ENCODE results near the gene UQCC3. TPM values are rescaled to one million over a fixed set of nuclear protein-coding genes. Genes with fewer than 3 reads are reported as not detected.
"Not testable (repeated sequence)": the region's sequence is repeated elsewhere in the genome, so short reads cannot be mapped to it uniquely, and the experiment has no call there.

Gene UQCC3, protein sequence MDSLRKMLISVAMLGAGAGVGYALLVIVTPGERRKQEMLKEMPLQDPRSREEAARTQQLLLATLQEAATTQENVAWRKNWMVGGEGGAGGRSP
- 18.2 and 25.6 TPM in 2 replicates for total RNA-seq (2014; rRNA removed; shearing (Covaris generic); ENCODE audit: low replicate concordance)

DNA sequence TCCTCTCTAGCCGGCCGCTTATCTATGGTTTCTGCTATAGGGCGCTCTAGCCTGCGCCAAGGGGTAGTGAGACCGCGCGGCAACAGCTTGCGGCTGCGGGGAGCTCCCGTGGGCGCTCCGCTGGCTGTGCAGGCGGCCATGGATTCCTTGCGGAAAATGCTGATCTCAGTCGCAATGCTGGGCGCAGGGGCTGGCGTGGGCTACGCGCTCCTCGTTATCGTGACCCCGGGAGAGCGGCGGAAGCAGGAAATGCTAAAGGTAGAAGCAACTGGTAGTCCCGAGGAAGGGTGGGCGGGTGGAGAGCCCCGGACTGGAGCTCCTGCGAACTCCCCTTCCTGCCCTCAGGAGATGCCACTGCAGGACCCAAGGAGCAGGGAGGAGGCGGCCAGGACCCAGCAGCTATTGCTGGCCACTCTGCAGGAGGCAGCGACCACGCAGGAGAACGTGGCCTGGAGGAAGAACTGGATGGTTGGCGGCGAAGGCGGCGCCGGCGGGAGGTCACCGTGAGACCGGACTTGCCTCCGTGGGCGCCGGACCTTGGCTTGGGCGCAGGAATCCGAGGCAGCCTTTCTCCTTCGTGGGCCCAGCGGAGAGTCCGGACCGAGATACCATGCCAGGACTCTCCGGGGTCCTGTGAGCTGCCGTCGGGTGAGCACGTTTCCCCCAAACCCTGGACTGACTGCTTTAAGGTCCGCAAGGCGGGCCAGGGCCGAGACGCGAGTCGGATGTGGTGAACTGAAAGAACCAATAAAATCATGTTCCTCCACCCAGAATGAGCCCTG lies at the start of gene UQCC3, which contains the start of gene LBHD1:
UQCC3 (plus strand) TSS at position 66 of the 782 bp plus-strand sequence; CDS start at position 139, 73 bp downstream.
LBHD1 (minus strand) TSS at position 660 of the 782 bp plus-strand sequence. CDS start 2,236 bp downstream, outside the sequence.
- DNase-seq (ENCODE audit: low read depth), result peak; percentile 80
- in situ Hi-C loops (cut with HindIII; ENCODE audit: low pct_unique_long_range_greater_than_20kb, low sequenced_read_pairs), result no loop called here

DNA sequence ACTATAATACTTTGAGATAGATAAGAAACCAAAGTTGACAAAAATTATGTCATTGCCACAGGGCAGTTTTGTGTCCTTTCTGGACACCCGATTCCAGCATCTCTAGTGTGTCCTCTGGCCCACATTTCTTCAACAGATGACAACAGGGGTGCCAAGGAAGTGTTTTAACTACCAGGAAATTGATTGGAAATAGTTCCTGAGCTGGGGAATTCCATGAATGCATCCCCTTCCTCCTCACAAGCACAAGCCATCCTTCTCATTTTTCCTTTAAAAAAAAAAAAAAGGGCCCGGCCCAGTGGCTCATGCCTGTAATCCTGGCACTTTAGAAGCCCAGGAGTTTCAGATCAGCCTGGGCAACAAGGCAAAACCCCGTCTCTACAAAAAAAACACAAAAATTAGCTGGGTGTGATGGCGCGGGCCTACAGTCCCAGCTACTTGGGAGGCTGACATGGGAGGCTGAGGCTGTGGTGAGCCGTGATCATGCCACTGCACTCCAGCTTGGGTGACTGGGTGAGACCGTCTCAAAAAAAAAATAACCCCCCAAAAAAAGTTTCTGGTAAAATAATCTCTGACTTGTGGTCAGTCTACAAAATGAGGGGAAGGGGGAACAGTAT lies 48.9 kb upstream of the UQCC3 start:
- in situ Hi-C loops (cut with HindIII; ENCODE audit: low pct_unique_long_range_greater_than_20kb, low sequenced_read_pairs), result no loop called here
- no peak for DNase-seq (ENCODE audit: low read depth)

DNA sequence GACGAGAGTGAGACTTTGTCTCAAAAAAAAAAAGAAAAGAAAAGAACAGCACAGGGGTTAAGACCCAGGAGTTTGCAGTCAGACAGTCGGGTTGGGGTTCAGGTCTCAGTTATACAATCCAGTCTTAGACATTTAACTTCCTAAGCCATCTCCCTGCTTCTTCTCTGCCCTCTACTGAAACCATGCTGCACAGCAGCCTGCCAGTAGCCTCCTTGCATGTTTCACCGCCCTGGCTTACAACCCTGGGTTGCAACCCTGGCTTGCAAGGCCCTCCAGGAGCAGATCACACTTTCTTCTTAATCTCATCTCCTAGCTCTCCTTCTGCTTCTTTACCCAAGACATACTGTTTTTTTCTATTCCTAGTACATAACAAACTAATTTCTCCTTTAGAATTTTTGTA lies 43.8 kb upstream of the UQCC3 start:
- no peak for DNase-seq (ENCODE audit: low read depth)
- in situ Hi-C loops (cut with HindIII; ENCODE audit: low pct_unique_long_range_greater_than_20kb, low sequenced_read_pairs), result no loop called here

DNA sequence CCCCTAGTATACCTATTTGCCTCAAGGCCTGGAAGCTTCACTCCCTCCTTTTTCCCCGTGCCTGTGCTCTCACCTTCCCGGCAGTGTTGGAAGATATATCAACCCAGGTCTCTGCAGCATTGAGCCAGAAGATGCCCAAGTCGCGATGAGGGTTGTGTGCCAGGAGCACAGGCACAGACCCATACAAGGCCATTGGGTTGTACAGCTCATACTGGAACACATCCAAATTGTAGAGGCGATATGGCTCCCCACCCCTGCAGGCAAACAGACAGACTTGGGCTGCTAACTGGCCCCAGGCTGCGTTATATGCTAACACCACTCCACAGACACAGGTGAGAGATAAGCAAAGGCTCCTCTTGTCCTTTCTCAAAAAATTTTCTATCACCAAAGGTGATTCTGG lies 39.0 kb upstream of the UQCC3 start:
- in situ Hi-C loops (cut with HindIII; ENCODE audit: low pct_unique_long_range_greater_than_20kb, low sequenced_read_pairs), result no loop called here
- no peak for DNase-seq (ENCODE audit: low read depth)

DNA sequence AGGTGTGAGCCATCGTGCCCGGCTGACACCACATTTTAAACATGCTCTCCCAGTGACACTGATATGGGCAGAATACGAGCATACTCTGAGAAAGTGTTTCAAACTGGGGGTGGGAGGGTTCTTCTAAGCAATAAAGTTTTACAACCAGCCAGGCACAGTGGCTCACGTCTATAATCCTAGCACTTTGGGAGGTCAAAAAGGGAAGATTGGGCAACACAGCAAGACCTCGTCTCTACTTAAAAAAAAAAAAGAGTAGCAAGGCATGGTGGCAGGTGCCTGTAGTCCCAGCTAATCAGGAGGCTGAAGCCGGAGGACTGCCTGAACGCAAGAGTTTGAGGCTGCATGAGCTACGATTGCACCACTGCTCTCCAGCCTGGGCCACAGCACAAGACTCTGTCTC lies 27.3 kb upstream of the UQCC3 start:
- in situ Hi-C loops (cut with HindIII; ENCODE audit: low pct_unique_long_range_greater_than_20kb, low sequenced_read_pairs), result no loop called here
- no peak for DNase-seq (ENCODE audit: low read depth)

DNA sequence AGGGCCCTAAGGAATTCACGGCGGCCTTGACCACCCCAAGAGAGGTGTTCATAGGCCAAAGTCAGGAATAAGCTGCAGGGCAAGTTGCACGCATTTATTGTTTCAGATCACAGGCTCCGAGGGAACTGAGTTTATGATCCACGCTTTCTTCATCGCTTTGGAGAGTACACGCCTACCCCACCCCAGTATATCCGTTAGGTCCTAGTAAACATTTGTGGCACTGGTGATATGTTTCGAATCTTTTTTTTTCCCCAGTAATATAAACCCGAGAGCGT lies 25.9 kb upstream of the UQCC3 start:
- in situ Hi-C loops (cut with HindIII; ENCODE audit: low pct_unique_long_range_greater_than_20kb, low sequenced_read_pairs), result no loop called here
- no peak for DNase-seq (ENCODE audit: low read depth)

DNA sequence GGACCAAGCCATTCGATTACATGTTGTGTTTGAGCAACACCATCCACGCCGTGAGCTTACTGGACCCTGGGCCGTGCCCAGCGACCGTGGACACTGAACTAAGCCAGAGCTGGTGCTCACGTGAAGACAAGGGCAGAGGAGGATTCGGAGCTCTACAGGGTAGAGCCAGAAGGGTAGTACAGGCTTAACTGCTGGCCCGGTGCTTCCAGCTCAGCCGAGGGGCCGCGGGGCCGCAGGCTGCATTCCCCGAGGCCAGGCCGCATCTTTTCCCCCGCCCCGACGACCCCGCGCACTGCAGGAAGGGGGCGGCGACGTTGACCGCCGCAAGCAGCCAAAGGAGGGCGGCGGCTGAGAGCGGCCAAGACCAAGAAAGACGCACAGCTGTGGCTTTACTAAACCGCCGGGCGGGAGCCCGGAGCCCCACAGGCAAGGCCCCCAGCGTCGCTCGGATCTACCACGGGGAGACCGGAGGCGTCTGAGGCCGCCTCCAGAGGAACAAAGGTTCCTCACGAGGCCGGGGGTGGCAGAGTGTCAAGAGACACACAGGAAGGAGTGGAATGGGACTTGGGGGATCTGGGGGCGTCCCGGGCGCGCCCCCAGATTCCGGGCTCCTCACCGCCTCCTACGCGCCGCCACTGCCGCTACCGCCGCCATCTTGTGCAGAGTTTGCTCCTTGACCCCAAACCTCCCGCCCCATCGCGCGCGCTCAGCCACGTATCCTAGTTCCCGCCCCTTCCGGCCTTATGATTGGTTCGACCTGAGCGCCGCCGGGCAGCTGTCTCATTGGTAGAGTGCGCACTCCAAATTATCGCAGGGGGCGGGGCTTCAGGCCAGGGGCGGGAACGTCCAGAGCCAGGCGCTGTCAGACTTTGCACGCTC lies 25.3 kb upstream of the UQCC3 start, which contains the start of gene GANAB:
GANAB (minus strand) TSS at position 668 of the 879 bp plus-strand sequence; CDS start at position 654, 14 bp downstream.
- peak; percentile 90 for DNase-seq (ENCODE audit: low read depth)
- in situ Hi-C loops (cut with HindIII; ENCODE audit: low pct_unique_long_range_greater_than_20kb, low sequenced_read_pairs), result no loop called here

DNA sequence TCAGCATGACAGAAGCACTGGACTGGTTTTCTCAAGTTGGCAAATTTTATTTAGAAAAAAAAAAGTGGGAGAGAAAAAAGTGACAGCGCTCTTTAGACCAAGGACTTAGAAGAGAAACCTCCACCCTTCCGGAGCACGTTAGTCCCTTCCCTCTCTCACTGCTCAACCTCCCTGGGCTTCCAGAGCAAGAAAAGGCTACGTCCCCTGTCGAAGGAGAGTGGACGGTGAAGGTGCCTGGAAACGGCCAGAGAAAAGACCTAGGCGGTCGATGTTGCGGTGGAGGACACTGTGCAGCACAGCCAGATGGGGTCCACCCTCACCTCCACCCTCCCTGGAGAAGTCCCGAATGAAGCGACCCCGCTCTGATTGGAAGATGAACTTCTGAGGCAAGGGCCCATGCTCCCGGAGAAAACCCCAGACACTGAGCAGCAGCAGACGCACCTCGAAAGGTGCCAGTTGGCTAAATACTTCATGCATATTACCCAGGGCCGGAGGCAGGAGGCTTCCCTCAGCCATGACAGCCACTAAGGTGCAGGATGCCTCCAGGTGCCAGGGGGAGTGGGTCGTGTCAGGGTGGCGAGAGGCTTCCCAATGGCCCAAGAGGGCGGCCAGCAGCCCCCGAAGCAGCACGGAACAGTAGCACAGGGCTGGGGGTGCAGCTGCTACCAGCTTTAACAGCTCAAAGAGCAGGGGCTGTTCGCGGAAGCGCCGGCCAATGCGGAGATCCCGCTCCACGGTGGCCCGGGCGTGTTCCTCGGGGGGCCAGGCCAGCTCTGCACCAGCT lies 24.5 kb upstream of the UQCC3 start:
- in situ Hi-C loops (cut with HindIII; ENCODE audit: low pct_unique_long_range_greater_than_20kb, low sequenced_read_pairs), result no loop called here

DNA sequence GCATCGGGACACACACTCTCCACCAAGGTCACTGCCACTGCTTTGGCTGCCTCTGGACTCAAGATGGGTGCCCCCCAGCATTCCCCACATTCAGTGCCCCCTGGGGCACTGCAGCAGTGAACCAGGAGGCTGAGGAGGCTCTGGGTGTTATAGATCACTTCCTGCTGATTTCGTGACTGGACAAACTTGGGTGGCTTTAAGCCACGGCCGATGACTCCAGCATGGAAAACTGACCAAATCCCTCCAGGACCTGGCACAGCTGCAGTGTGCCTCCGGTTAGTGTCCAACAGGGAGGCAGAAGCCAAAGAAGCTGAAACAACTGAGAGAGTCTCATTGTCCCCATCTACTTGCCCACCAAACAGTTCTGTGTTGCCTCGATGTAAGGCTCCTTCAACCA lies 23.9 kb upstream of the UQCC3 start:
- in situ Hi-C loops (cut with HindIII; ENCODE audit: low pct_unique_long_range_greater_than_20kb, low sequenced_read_pairs), result no loop called here
- DNase-seq (ENCODE audit: low read depth), result no peak

More for the DNA sequence above, 24.5 kb upstream of the UQCC3 start:
- DNase-seq (ENCODE audit: low read depth), result no peak

DNA sequence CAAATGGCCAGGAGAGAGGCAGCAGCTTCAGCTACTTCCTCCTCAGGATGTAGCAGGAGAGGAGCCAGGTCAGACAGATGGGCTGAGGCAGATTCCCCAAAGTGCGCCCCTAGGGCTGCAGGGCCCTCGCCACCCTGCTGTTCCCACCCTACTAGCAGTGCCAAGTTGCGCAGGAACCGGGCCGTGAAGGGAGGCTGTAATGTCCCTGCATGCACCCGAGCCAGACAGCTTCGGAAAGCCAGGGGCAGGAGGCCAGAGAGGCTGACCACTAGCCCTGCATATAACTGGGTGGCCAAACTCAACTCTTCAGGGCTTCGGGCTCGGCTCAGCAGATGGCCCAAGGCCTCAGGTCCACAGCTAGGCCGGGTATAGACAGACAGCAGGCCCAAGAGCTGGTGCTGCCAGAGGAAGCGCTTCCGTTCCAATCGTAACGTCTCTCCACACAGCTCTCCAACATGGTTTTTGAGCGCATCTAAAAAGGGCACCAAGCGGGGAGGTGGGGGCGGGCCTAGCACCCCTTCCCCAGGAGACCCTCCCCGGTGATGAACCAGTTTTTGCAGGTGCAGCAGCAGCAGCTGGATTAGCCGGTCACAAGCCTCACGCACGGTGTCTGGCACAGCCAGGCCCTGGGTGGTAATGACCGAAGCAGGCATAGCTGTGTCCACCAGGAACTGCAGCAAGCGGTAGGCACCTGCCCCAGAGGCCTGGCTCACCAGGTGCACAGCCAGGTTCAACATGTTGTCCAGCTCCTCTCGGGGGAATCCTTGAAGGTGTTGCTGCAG lies 23.1 kb upstream of the UQCC3 start:
- DNase-seq (ENCODE audit: low read depth), result no peak
- in situ Hi-C loops (cut with HindIII; ENCODE audit: low pct_unique_long_range_greater_than_20kb, low sequenced_read_pairs), result no loop called here

DNA sequence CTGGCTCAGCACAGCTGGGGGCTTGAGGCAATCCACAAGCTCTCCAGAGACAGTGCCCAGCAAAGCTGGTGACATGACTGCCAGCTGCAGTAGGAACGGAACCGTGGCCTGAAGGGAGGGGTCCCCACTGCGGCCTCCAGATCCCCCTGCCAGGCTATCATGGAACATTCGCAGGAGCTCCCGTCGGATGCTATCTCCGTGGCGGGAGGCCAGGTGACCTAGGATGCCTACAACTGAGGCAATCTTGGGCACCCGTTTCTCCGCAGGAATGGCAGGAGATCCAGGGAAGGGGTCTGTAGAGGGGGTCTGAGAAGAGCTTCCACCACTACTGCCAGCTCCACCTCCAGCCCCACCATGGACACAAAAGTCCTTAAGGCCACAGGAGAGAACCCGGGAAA lies 22.5 kb upstream of the UQCC3 start:
- in situ Hi-C loops (cut with HindIII; ENCODE audit: low pct_unique_long_range_greater_than_20kb, low sequenced_read_pairs), result no loop called here
- DNase-seq (ENCODE audit: low read depth), result no peak

DNA sequence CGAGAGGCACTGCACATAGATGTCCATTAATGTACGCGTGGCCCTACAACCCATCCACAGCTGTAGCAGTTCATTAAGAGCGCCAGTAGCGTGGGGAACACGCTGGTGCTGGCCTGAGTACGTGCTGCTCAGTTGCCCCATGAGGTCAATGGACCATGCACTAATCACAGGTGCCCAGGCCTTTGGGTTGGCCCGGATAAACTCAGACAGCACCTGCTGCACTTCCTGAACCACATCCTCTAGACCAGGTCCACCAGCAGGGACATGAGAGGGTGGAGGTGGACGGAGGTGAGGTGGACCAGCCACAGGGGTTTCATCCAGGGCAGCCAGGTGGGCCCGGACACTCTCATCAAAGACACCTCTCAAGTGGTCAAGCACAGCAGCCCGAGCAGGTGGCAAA lies 22.0 kb upstream of the UQCC3 start:
- in situ Hi-C loops (cut with HindIII; ENCODE audit: low pct_unique_long_range_greater_than_20kb, low sequenced_read_pairs), result no loop called here
- DNase-seq (ENCODE audit: low read depth), result no peak

DNA sequence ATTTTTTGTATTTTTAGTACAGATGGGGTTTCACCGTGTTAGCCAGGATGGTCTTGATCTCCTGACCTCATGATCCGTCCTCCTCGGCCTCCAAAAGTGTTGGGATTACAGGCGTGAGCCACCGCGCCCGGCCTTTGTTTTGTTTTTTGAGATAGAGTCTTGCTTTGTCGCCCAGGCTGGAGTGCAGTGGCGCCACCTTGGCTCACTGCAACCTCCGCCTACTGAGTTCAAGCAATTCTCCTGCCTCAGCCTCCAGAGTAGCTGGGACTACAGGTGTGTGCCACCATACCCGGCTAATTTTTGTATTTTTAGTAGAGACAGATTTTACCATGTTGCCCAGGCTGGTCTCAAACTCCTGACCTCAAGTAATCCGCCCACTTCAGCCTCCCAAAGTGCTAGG lies 21.2 kb upstream of the UQCC3 start:
- DNase-seq (ENCODE audit: low read depth); in situ Hi-C loops (cut with HindIII; ENCODE audit: low pct_unique_long_range_greater_than_20kb, low sequenced_read_pairs): not testable (repeated sequence)

DNA sequence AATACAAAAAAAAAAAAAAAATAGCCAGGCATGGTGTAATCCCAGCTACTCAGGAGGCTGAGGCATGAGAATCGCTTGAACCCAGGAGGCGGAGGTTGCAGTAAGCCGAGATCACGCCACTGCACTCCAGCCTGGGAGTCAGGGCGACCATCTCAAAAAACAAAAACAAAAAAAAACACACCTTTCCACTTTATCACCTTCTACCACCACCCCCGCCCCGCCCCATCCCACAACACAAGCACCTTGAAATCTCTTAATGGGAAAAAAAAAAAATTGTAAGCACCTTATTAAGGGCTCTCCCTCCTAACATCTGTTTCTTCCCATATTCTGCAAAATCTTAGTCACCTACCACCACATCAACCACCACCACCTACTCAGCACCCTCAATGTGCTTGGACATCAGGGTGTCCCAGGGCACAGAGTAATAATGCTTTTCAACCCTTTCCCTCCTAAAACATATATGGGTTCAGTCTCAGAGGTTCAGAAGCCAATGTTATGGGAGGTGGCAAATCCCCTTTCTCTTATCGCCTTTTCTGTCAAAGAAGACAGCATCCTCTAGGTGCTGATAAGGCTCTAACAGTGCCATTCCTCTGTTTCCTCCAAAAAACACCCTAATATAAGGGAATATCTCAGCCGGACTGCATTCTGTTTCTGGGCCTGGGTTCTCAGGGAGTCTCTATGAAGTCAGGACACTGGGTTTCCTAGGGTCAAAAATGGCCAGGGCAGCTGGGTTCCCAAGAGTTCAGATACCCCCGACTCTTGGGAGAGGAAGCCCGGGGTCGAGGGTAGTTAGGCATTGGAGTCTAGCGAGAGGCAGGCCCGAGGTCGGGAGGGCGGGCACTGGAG lies 19.1 kb upstream of the UQCC3 start:
- in situ Hi-C loops (cut with HindIII; ENCODE audit: low pct_unique_long_range_greater_than_20kb, low sequenced_read_pairs), result no loop called here
- no peak for DNase-seq (ENCODE audit: low read depth)

DNA sequence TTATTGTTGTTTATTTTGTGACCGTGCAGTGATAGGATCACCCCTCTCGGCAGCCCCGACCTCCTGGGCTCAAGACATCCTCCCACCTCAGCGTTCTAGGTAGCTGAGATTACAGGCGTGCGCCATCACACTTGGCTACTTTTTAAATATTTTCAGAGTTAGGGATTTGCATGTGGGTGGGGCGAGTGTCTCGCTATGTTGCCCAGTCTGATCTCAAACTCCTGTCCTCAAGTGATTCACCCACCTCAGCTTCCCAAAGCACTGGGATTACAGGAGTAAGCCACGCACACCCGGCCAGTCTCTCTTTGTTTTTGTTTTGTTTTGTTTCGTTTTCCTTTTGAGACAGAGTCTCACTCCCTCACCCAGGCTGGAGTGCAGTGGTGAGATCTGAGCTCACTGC lies 17.2 kb upstream of the UQCC3 start:
- DNase-seq (ENCODE audit: low read depth), result no peak
- in situ Hi-C loops (cut with HindIII; ENCODE audit: low pct_unique_long_range_greater_than_20kb, low sequenced_read_pairs), result no loop called here

DNA sequence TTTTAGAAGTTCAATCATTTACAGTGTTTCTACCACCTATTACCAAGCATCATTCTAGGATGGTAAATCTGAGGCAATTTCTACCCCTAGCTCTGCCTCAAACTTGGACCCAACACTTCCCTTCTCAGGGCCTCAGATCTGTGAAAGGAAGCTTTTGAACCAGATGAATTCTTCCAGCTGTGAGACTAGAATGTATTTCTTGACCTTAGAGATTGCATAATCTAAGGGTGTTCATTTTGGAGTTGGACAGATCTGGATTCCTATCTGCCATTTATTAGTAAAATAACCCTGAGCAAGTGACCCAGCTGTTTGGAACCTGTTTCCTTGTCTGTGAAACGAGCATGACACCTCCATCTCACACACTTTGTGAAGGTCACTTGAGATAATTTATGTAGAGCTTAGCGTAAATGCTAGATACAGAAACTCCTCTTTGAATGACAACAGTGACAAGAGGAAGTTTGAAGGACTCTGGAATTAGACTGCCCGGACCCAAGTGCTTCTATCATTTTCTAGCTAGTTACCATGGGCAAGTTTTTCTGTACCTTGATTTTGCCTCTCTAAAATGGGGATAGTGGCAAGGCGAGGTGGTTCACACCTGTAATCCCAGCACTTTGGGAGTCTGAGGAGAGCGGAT lies 14.6 kb upstream of the UQCC3 start:
- in situ Hi-C loops (cut with HindIII; ENCODE audit: low pct_unique_long_range_greater_than_20kb, low sequenced_read_pairs), result no loop called here
- no peak for DNase-seq (ENCODE audit: low read depth)

All from Caki2 (cell line).